GM21576 (cell line): ENCODE measurements around the gene MYOCD.

Experiments
- ATAC-seq: cut with Tn5 transposase; IDR thresholded peaks from one replicate; pipeline ENCODE4 v1.9.1; 2021; ENCODE audit warnings: mild to moderate bottlenecking, moderate library complexity; ENCODE audit not compliant: unreplicated experiment

The MYOCD gene

DNA sequence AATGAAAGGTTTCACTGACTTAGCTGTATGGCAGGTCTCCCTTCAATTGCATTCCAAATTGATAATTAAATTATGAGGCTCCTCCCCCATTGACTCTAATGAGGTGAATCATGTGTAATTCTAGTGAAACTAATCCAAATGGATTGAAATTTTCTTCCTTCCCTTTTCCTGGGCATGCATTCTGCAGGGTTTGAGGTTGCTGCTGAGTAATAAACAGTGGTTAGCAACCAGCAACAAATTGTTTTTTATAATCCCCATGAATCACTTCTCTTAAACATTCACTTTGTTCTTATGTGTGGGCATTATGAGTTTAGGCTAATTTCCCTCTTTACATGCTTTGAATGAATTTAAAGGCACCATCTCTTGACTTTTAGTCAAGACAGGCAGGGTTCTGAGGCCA, 43.4 kb downstream of the MYOCD start:
- ATAC-seq = no peak

GRCh38 chr17:12712415-12712814, 46.7 kb downstream of the MYOCD start:
- no peak for ATAC-seq

- no peak for ATAC-seq
Measured at GRCh38 chr17:12712941-12713340, 47.3 kb downstream of the MYOCD start.

- no peak for ATAC-seq
Measured at GRCh38 chr17:12719948-12720347, 54.3 kb downstream of the MYOCD start.

DNA sequence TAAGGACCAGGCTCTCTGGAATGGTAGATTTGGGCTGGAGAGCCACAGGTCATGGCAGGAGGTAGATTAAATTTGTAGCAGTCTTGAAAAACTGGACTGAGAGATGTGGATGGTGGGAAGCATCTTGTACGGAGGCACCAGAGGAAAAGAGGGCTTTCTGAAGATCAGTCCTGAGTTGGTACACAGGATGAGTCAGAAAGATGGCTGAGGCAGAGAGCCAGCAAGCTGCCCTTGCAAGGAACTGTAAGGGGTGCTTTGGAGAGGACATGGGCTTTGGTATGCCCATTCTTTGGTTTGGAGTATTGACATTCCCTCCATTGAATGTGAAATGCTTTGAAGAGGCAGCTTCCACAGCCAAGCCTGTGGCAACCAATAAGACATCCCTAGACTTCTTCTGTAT, 55.9 kb downstream of the MYOCD start:
- ATAC-seq = no peak

GRCh38 chr17:12722282-12722681, 56.6 kb downstream of the MYOCD start:
- no peak for ATAC-seq

DNA sequence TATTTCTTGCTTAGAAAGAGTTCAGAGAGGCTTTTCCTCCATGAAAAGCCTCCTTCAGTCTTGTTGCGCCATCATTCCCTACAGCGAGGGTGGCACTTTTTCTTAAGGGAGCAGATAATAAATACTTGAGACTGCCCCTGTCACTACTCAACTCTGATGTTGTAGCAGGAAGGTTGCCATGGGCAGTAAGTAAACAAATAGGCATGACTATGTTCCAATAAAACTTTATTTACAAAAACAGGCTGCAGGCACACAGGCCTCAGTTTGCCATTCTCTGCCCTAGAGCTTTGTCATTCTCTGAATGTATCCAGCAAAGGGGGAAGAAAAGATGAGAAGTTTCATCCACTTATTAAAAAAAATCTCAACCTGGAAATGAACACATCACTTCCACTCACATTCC, 60.4 kb downstream of the MYOCD start:
- ATAC-seq = no peak

- no peak for ATAC-seq
Measured at GRCh38 chr17:12727076-12727760, 61.5 kb downstream of the MYOCD start.

- no peak for ATAC-seq
Measured at GRCh38 chr17:12727881-12728280, 62.2 kb downstream of the MYOCD start.

- ATAC-seq = no peak
Measured at GRCh38 chr17:12729086-12729485, 63.4 kb downstream of the MYOCD start.

DNA sequence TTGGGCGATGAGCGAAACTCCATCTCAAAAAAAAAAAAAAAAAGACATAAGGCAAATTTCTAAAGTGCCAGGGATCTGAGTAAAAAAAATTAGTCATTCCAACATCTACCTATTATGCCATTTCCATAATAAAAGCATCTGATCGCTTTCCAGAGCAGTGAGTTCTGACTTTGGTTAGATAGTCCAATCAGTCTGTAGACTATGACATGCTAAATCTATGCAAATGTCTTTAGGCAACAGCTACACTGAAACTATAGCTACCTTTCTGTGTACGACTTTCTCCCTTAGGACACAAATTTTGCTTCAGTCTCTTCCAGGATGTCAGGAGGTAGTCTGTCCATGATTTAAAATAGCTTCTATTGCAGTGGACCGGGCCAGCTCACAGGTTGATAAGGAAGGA, 64.7 kb downstream of the MYOCD start:
- ATAC-seq = no peak

- ATAC-seq = no peak
Measured at GRCh38 chr17:12730931-12731521, 65.3 kb downstream of the MYOCD start.

DNA sequence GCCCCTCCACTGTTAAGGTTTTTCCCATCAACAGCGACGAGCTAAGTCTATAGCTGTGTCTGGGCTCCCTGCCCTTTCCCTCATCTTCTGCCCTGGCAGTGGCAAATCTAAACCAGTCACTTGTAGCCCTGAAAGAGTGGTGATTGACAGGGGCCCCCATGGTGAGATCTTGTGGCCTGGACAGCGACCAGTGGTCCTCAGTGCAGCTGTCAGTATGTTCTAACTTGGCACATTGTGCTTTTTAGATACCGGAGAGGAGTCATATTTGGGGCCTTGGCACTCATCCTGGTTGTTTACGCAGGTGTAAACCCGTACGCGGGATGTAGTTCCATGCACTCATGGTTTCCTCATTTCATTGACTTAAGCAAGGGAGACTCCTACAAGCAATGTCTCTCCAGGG, 66.1 kb downstream of the MYOCD start:
- ATAC-seq = no peak

DNA sequence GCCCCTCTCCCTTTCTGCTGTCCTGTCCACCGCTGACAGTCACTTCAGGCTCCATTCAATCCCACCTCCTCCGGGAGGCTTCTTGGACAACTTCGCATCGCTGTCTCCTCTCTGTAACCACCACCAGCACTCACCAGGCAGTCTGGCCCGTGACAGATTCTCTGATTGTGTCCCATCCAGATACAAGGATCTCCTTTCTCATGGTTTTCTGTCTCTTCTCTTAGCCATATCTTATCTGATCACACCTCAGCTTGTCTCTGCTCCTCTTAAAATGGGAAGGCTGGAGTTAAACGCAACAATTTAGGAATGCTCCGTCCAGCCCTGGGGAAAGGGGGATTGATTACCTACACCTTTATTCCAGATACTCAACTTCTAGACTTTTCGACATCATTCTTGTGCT, 66.7 kb downstream of the MYOCD start:
- ATAC-seq = no peak

DNA sequence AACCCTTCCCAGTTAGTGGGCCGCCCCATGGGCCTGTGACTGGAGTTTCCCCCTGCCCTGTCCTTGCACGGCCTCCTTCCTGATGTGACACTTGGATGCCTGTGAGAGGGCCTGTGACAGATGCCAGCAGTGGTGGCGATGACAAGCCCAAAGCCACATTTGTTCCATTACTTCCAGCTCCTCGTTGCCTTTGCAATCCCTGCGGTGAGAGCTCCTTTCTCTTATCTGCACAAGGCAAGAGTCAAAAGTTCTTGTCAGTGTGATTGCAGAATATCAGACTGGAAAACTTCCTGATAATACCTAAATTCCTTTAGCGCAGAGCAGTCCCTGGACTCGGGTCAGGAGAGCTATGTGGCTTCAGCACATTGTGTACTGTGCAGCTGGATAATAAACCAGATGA, 69.2 kb downstream of the MYOCD start:
- ATAC-seq = no peak

DNA sequence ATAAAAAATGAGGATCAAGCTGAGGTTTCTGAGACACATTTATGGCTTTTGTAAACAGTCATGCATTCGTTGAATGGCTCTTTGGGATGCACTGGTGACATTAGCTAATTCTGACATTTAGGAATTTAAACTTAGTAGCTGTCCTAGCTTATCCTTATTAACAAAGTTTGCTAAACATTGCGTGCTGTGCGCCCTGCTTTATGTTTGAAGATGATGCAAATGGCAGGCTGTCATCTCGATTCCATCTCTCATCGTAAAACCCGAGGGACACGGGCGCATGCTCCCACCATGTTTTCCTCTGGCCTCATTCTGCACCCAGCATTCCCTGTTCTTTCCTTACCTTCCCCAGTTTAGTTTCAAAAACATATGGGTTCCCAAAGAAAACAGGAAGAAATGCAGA, 69.8 kb downstream of the MYOCD start:
- no peak for ATAC-seq

DNA sequence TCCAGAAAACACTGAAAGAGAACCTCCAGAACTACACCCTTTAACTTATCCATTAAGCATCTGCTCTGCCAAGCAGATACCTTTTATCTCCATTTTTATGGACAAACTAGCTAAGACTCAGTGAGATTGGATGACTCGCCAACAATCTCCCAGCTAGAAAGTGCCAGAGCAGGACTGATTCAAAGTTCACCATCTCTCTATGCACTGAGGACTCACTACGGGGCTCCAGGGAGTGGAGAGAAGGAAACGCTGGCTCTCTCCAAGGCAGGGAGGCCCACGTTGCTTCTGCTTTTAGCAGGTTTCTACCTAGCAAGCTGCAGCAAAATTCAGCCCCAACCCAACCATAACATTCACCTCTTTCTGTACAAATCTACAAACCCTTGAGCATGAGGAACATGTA, 70.8 kb downstream of the MYOCD start:
- ATAC-seq = no peak

DNA sequence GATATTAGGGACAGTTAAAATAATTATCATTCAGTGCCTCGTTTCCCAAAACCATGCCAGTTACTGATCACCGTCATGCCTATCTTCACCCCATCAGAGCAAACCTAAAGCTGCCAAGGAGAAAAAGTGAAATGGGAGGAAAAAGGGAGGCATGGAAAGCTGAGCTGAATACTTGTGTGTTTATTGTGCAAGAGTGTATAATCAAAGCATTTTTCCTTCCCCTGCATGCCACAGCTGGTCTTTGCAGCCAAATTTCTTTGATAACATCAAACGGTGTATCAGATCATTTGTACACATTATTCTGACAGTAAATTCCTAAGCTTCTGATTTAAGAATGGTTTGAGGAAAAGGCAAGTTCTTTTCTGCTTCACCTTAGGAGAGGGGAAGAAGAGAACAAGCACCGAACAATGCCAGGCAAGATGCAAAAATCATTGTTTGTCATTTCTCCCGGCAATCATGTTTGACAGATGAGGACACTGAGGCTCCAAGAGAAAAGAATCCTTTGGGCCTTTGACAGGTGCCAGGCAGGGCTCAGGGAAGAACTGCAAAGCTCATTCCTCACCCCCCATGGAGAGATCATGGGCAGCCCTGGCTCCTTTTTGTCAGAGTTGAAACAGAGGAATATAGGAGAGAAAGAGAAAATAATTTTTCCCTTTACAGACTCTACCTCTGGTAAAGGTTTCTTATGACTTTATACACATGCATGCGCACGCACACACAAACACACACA, 72.2 kb downstream of the MYOCD start:
- no peak for ATAC-seq

DNA sequence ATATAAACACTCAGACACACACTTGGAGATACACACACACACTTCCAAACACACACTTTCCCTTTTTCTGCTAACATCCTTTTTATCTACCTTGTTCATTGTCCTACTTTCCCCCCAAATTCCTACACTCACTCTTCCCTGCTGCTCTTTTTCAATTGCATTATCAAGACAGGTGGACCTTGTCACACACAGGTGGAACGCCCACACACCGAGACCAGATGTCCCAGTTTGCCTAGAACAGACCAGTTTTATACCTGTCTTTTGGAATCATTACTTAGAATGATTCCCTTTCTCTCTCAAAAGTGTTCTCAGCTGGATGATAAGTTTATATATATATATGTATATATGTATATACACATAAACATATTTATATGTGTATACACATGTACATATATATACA, 72.9 kb downstream of the MYOCD start:
- ATAC-seq = no peak

GRCh38 chr17:12739500-12739899, 73.8 kb downstream of the MYOCD start:
- no peak for ATAC-seq

GRCh38 chr17:12743046-12743445, 77.4 kb downstream of the MYOCD start:
- ATAC-seq = no peak

DNA sequence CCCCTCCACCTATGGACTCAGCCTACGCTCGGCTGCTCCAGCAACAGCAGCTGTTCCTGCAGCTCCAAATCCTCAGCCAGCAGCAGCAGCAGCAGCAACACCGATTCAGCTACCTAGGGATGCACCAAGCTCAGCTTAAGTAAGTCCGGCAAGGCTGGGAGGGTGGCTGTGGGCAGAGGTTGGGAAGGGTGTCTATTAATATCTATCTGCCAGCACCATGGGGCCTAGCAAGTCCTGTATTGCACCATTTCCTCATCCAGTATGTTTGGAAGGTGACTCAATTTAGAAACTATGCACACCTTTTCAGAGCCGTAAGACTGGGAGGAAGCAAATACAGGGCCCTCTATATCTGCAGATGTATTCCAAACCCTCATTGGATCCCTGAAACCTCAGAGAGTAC, 78.6 kb downstream of the MYOCD start:
- no peak for ATAC-seq
